Trophoblast cell (in vitro differentiated cells and primary cell): Measurements from ENCODE around the gene UQCC2.
A peak's percentile ranks its signal among the peaks of the same experiment; 100 is the strongest.

Experiments
- DNase-seq, 2 donors: peaks; one replicate each; pipeline ENCODE4 v3.0.0-alpha.2; 2016
- H2AFZ ChIP-seq: 2 replicates; pipeline ENCODE4 v1.6.1; 2013; ENCODE audit warnings: low read length, moderate library complexity, mild to moderate bottlenecking; ENCODE audit not compliant: insufficient read depth, poor library complexity
- H2AK5ac ChIP-seq: 2 replicates; pipeline ENCODE4 v1.6.1; 2013; ENCODE audit warnings: mild to moderate bottlenecking, low read length
- H2BK120ac ChIP-seq: 2 replicates; pipeline ENCODE4 v1.6.1; 2013; ENCODE audit warnings: low read length, mild to moderate bottlenecking, moderate library complexity; ENCODE audit not compliant: insufficient read depth, poor library complexity
- H2BK12ac ChIP-seq: 2 replicates; pipeline ENCODE4 v1.6.1; 2013; ENCODE audit warnings: mild to moderate bottlenecking, low read length, moderate library complexity
- H2BK5ac ChIP-seq: 2 replicates; pipeline ENCODE4 v1.6.1; 2013; ENCODE audit warnings: low read length, low read depth, moderate library complexity, mild to moderate bottlenecking; ENCODE audit not compliant: poor library complexity
- H3K14ac ChIP-seq: 2 replicates; pipeline ENCODE4 v1.6.1; 2013; ENCODE audit warnings: mild to moderate bottlenecking, low read length
- H3K18ac ChIP-seq: 2 replicates; pipeline ENCODE4 v1.6.1; 2013; ENCODE audit warnings: mild to moderate bottlenecking, low read length
- H3K23ac ChIP-seq: 2 replicates; pipeline ENCODE4 v1.6.1; 2013; ENCODE audit warnings: low read length
- H3K27ac ChIP-seq: 2 replicates; pipeline ENCODE4 v1.5.1; 2013; ENCODE audit warnings: low read depth, mild to moderate bottlenecking, inconsistent platforms, low read length, moderate library complexity
- H3K27me3 ChIP-seq: 2 replicates; pipeline ENCODE4 v1.6.1; 2013; ENCODE audit warnings: inconsistent platforms, mild to moderate bottlenecking, low read length, moderate library complexity; ENCODE audit not compliant: insufficient read depth
- H3K36me3 ChIP-seq, 2 experiments: 1 replicate in 1 of 2; 2 replicates in 1 of 2; pipeline ENCODE4 v1.6.1; 2013; ENCODE audit warnings: low read length in 2 of 2, mild to moderate bottlenecking in 2 of 2, moderate library complexity in 1 of 2; ENCODE audit not compliant: insufficient read depth in 2 of 2, control insufficient read depth in 1 of 2
- H3K4ac ChIP-seq: 2 replicates; pipeline ENCODE4 v1.6.1; 2013; ENCODE audit warnings: low read depth, mild to moderate bottlenecking, low read length, moderate library complexity
- H3K4me1 ChIP-seq, 2 experiments: 1 replicate in 1 of 2; 2 replicates in 1 of 2; pipeline ENCODE4 v1.6.1; 2013; ENCODE audit warnings: low read length in 2 of 2, mild to moderate bottlenecking in 2 of 2, moderate library complexity in 1 of 2; ENCODE audit not compliant: insufficient read depth in 2 of 2, control insufficient read depth in 1 of 2
- H3K4me2 ChIP-seq: 2 replicates; pipeline ENCODE4 v1.6.1; 2013; ENCODE audit warnings: inconsistent platforms, mild to moderate bottlenecking, low read length, moderate library complexity
- H3K4me3 ChIP-seq: 2 replicates; pipeline ENCODE4 v1.5.1; 2013; ENCODE audit warnings: mild to moderate bottlenecking, low read depth, low read length, inconsistent platforms
- H3K79me1 ChIP-seq: one replicate; pipeline ENCODE4 v1.6.1; 2013; ENCODE audit warnings: low read length
- H3K79me2 ChIP-seq: 2 replicates; pipeline ENCODE4 v1.6.1; 2013; ENCODE audit warnings: low read length, mild to moderate bottlenecking; ENCODE audit not compliant: control insufficient read depth, insufficient read depth, poor library complexity
- H3K9ac ChIP-seq: 2 replicates; pipeline ENCODE4 v1.6.1; 2013; ENCODE audit warnings: mild to moderate bottlenecking, low read length
- H3K9me3 ChIP-seq: 2 replicates; pipeline ENCODE4 v1.6.1; 2013; ENCODE audit warnings: low read depth, mild to moderate bottlenecking, control low read depth, inconsistent platforms, low read length; ENCODE audit not compliant: insufficient read depth
- H4K12ac ChIP-seq: 2 replicates; pipeline ENCODE4 v1.6.1; 2013; ENCODE audit warnings: low read depth, mild to moderate bottlenecking, low read length, moderate library complexity
- H4K8ac ChIP-seq: 2 replicates; pipeline ENCODE4 v1.6.1; 2013; ENCODE audit warnings: low read depth, mild to moderate bottlenecking, low read length, moderate library complexity
- H4K91ac ChIP-seq: one replicate; pipeline ENCODE4 v1.6.1; 2013; ENCODE audit warnings: low read depth, mild to moderate bottlenecking, low read length, moderate library complexity
- WGBS: extraction: QIAGEN DNeasy Blood & Tissue Kit; methylation state at CpG from one replicate; pipeline ENCODE4 v1.1.7; 2013; ENCODE audit warnings: missing lambda C conversion rate; ENCODE audit not compliant: insufficient read length, insufficient coverage; ENCODE audit errors: extremely low coverage; 5-methylcytosine and 5-hydroxymethylcytosine counted together

UQCC2 gene

GRCh38 chr6:33673851-33674250, 37.6 kb downstream of the UQCC2 start:
- Histone ChIP-seq H3K36me3 (peaks cover 4 to 6% of the 10 kb centered on the region in 2 experiments), H2BK5ac (no peak overlapping the region), H2BK120ac (no peak overlapping the region), H3K9me3 (peaks cover 2% of the 10 kb centered on the region), H4K12ac (no peak overlapping the region), H3K23ac (no peak overlapping the region), H3K27ac (no peak overlapping the region), H3K79me1 (no peaks in the 10 kb centered on the region), H3K27me3 (no peaks in the 10 kb centered on the region), H2AFZ (no peak overlapping the region), H2BK12ac (no peak overlapping the region), H4K8ac (no peak overlapping the region), H3K79me2 (no peaks in the 10 kb centered on the region), H3K4ac (no peak overlapping the region), H3K9ac (no peak overlapping the region), H3K4me2 (no peak overlapping the region), H3K18ac (no peak overlapping the region), H4K91ac (no peak overlapping the region), H3K4me3 (no peak overlapping the region), H3K4me1 (no peaks in the 10 kb centered on the region), H2AK5ac (no peak overlapping the region), H3K14ac (no peak overlapping the region)
- DNase-seq, result no peak
- no CpG with 5 or more reads among the region's 7 CpGs for whole genome bisulfite sequencing

- no peak overlapping the region for H3K23ac ChIP-seq
- H2BK120ac ChIP-seq, result no peak overlapping the region
- H3K27me3 ChIP-seq, result no peaks in the 10 kb centered on the region
- no peak overlapping the region for H3K4me3 ChIP-seq
- no peaks in the 10 kb centered on the region for H3K79me2 ChIP-seq
- H3K79me1 ChIP-seq, result no peaks in the 10 kb centered on the region
- no peak overlapping the region for H4K12ac ChIP-seq
- peak; percentile 74 to 85 for DNase-seq
- H4K91ac ChIP-seq, result no peak overlapping the region
- H3K9ac ChIP-seq, result no peak overlapping the region
- no peak overlapping the region for H2BK12ac ChIP-seq
- H3K14ac ChIP-seq, result no peak overlapping the region
- no peak overlapping the region for H2AK5ac ChIP-seq
- no peaks in the 10 kb centered on the region for H3K4me1 ChIP-seq
- H3K4ac ChIP-seq, result no peak overlapping the region
- no peak overlapping the region for H3K18ac ChIP-seq
- no peak overlapping the region for H4K8ac ChIP-seq
- H2BK5ac ChIP-seq, result no peak overlapping the region
- no peak overlapping the region for H2AFZ ChIP-seq
- H3K36me3 ChIP-seq, result peaks cover 2 to 4% of the 10 kb centered on the region in 2 experiments
- H3K9me3 ChIP-seq, result peaks cover 2% of the 10 kb centered on the region
- H3K27ac ChIP-seq, result no peak overlapping the region
- no peak overlapping the region for H3K4me2 ChIP-seq
- no CpG with 5 or more reads among the region's 5 CpGs for WGBS
These were observed 38.7 kb downstream of the UQCC2 start for GRCh38 chr6:33672808-33673207.

- WGBS, result no CpG with 5 or more reads among the region's 3 CpGs
- no peak overlapping the region for H2BK12ac ChIP-seq
- peaks cover 2 to 3% of the 10 kb centered on the region in 2 experiments for H3K36me3 ChIP-seq
- no peak for DNase-seq
- H3K27me3 ChIP-seq, result no peaks in the 10 kb centered on the region
- H3K79me2 ChIP-seq, result no peaks in the 10 kb centered on the region
- no peak overlapping the region for H3K4me3 ChIP-seq
- no peak overlapping the region for H2BK120ac ChIP-seq
- H3K4me1 ChIP-seq, result no peaks in the 10 kb centered on the region
- no peak overlapping the region for H4K12ac ChIP-seq
- H2BK5ac ChIP-seq, result no peak overlapping the region
- H3K4me2 ChIP-seq, result no peak overlapping the region
- no peak overlapping the region for H3K4ac ChIP-seq
- no peak overlapping the region for H3K9ac ChIP-seq
- H4K91ac ChIP-seq, result no peak overlapping the region
- peaks cover 2% of the 10 kb centered on the region for H3K9me3 ChIP-seq
- H3K27ac ChIP-seq, result no peak overlapping the region
- no peak overlapping the region for H3K18ac ChIP-seq
- H2AFZ ChIP-seq, result no peak overlapping the region
- no peak overlapping the region for H4K8ac ChIP-seq
- H3K14ac ChIP-seq, result no peak overlapping the region
- no peak overlapping the region for H2AK5ac ChIP-seq
- no peak overlapping the region for H3K23ac ChIP-seq
- H3K79me1 ChIP-seq, result no peaks in the 10 kb centered on the region
These were observed 39.8 kb downstream of the UQCC2 start for GRCh38 chr6:33671744-33672072.

- Histone ChIP-seq H3K27me3 (no peaks in the 10 kb centered on the region), H3K79me2 (no peaks in the 10 kb centered on the region), H4K12ac (no peak overlapping the region), H3K79me1 (no peaks in the 10 kb centered on the region), H4K8ac (no peak overlapping the region), H3K4me3 (no peak overlapping the region), H3K4ac (no peak overlapping the region), H3K14ac (no peak overlapping the region), H3K36me3 (peaks cover 2 to 3% of the 10 kb centered on the region in 2 experiments), H3K4me2 (no peak overlapping the region), H3K23ac (no peak overlapping the region), H2AK5ac (no peak overlapping the region), H2AFZ (no peak overlapping the region), H4K91ac (no peak overlapping the region), H3K4me1 (no peaks in the 10 kb centered on the region), H2BK120ac (no peak overlapping the region), H2BK12ac (no peak overlapping the region), H3K27ac (no peak overlapping the region), H3K9ac (no peak overlapping the region), H2BK5ac (no peak overlapping the region), H3K9me3 (peaks cover 2% of the 10 kb centered on the region), H3K18ac (no peak overlapping the region)
- WGBS, result no CpG with 5 or more reads among the region's 30 CpGs
- DNase-seq, result no peak
These were observed 40.3 kb downstream of the UQCC2 start for GRCh38 chr6:33670971-33671743.
